Activated naive CD4-positive, alpha-beta T cell treated with anti-CD3 and anti-CD28 coated beads, Interleukin-2, amount 50 U/mL, for 16 hours (primary cell): ENCODE results near the gene NPR3.

Experiments
- DNase-seq: peaks from one replicate; pipeline ENCODE4 v3.0.0-alpha.2; 2020

The NPR3 gene

GRCh38 chr5:32814620-32815019 is 103.5 kb downstream of the NPR3 start:
- no peak for DNase-seq

GRCh38 chr5:32827981-32828380 is 116.9 kb downstream of the NPR3 start:
- DNase-seq, result no peak

GRCh38 chr5:32828492-32828891 is 117.4 kb downstream of the NPR3 start:
- DNase-seq, result no peak

- DNase-seq, result no peak
Measured at GRCh38 chr5:32831624-32832023, 120.5 kb downstream of the NPR3 start.

GRCh38 chr5:32833127-32833526 is 122.0 kb downstream of the NPR3 start:
- DNase-seq, result no peak

GRCh38 chr5:32833663-32834062 is 122.5 kb downstream of the NPR3 start:
- DNase-seq, result no peak

- no peak for DNase-seq
Measured at GRCh38 chr5:32834251-32834650, 123.1 kb downstream of the NPR3 start.

GRCh38 chr5:32836176-32836575 is 125.1 kb downstream of the NPR3 start:
- no peak for DNase-seq

GRCh38 chr5:32837211-32837610 is 126.1 kb downstream of the NPR3 start:
- DNase-seq, result no peak

- DNase-seq, result no peak
Measured at GRCh38 chr5:32839106-32839505, 128.0 kb downstream of the NPR3 start.

- DNase-seq, result no peak
Measured at GRCh38 chr5:32840606-32841005, 129.5 kb downstream of the NPR3 start.
